Neural crest cell (in vitro differentiated cells): ENCODE data around the gene GAPDHS. TPM values are rescaled to one million over a fixed set of nuclear protein-coding genes. Genes with fewer than 3 reads are reported as not detected.

Experiments
- DNase-seq: peaks from one replicate; pipeline ENCODE4 v3.0.0; 2021; ENCODE audit warnings: low read depth, mixed read lengths, low spot score
- H3K27ac Mint-ChIP-seq: one replicate; pipeline ENCODE4 v1.8.0; 2021; ENCODE audit warnings: mild to moderate bottlenecking, mixed read lengths; ENCODE audit not compliant: unreplicated experiment
- H3K27me3 Mint-ChIP-seq: 2 replicates; pipeline ENCODE4 v1.8.0; 2021; ENCODE audit warnings: low read depth, mild to moderate bottlenecking, mixed read lengths
- H3K36me3 Mint-ChIP-seq: 2 replicates; pipeline ENCODE4 v1.8.0; 2021; ENCODE audit warnings: low read depth, mild to moderate bottlenecking, mixed read lengths
- H3K4me1 Mint-ChIP-seq: 2 replicates; pipeline ENCODE4 v1.8.0; 2021; ENCODE audit warnings: mixed read lengths
- H3K4me3 Mint-ChIP-seq: one replicate; pipeline ENCODE4 v1.8.0; 2021; ENCODE audit warnings: mild to moderate bottlenecking, mixed read lengths
- H3K9me3 Mint-ChIP-seq: 2 replicates; pipeline ENCODE4 v1.8.0; 2021; ENCODE audit warnings: mixed read lengths
- CTCF ChIP-seq: fragments of 200-600 bp; sonication (generic); conservative IDR thresholded peaks from 2 replicates; pipeline ENCODE4 v1.5.0; 2021; ENCODE audit warnings: antibody characterized with exemption, mild to moderate bottlenecking
- total RNA-seq: library from RNA; stranded (reverse); gene quantifications from 2 replicates; pipeline ENCODE4 v1.2.1, GENCODE V29; 2021

GAPDHS gene
- total RNA-seq, 1 donor from 2014 or later, result not detected

GRCh38 chr19:35552534-35553384 is 19.5 kb downstream of the GAPDHS start:
- TF ChIP-seq CTCF, result no peak
- peaks cover 37% of the 10 kb centered on the region for H3K27me3 Mint-ChIP-seq
- H3K36me3 Mint-ChIP-seq, result no peaks in the 10 kb centered on the region
- no peaks in the 10 kb centered on the region for H3K9me3 Mint-ChIP-seq
- H3K27ac Mint-ChIP-seq, result peak overlapping the region; percentile 27
- H3K4me3 Mint-ChIP-seq, result peak overlapping the region; percentile 16
- H3K4me1 Mint-ChIP-seq, result peaks cover 16% of the 10 kb centered on the region
- DNase-seq, result no peak

- no peak for DNase-seq
- no peak for TF ChIP-seq CTCF
- Mint-ChIP-seq H3K36me3 (no peaks in the 10 kb centered on the region), H3K4me1 (peaks cover 16% of the 10 kb centered on the region), H3K27me3 (peaks cover 42% of the 10 kb centered on the region), H3K9me3 (no peaks in the 10 kb centered on the region), H3K27ac (no peak overlapping the region), H3K4me3 (peak overlapping the region; percentile 16)
Measured at GRCh38 chr19:35553385-35554000, 20.2 kb downstream of the GAPDHS start.

- Mint-ChIP-seq H3K27ac (no peak overlapping the region), H3K4me3 (peak overlapping the region; percentile 10), H3K36me3 (no peaks in the 10 kb centered on the region), H3K27me3 (peaks cover 48% of the 10 kb centered on the region), H3K4me1 (peaks cover 14% of the 10 kb centered on the region), H3K9me3 (no peaks in the 10 kb centered on the region)
- no peak for TF ChIP-seq CTCF
- DNase-seq, result no peak
Measured at GRCh38 chr19:35554076-35554475, 20.8 kb downstream of the GAPDHS start.

GRCh38 chr19:35555301-35556005 is 22.2 kb downstream of the GAPDHS start:
- no peak for DNase-seq
- Mint-ChIP-seq H3K36me3 (no peaks in the 10 kb centered on the region), H3K4me3 (peak overlapping the region; percentile 56), H3K9me3 (no peaks in the 10 kb centered on the region), H3K4me1 (peaks cover 10% of the 10 kb centered on the region), H3K27me3 (peaks cover 61% of the 10 kb centered on the region), H3K27ac (no peak overlapping the region)
- TF ChIP-seq CTCF, result peak; percentile 38

DNA sequence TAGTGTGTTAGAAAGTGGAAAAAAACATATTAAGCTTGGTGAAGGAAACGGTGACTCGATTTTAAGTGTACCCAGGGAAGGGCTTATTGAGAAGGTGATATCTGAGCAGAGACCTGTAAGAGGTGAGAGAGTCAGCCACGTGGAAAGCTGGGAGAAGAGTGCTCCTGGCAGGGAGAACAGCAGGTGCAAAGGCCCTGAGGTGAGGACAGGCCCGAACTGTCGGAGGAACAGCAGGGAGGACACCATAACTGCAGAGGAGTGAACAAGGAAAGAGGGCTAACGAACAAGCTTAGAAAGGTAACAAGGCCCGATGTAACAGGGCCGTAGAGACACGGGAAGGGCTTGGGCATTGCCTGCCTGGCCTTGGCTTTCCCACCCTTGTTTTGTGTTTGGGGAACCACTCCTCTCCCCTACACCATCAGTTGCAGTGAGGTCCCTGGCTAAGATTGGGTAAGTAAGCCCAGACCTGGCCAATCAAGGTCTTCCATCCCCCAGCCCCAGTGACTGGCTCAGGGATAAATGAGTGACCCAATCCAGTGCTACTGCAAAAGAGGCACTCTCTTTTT is 22.9 kb downstream of the GAPDHS start:
- Mint-ChIP-seq H3K36me3 (no peaks in the 10 kb centered on the region), H3K4me3 (peak overlapping the region; percentile 56), H3K4me1 (peaks cover 10% of the 10 kb centered on the region), H3K27me3 (peaks cover 68% of the 10 kb centered on the region), H3K9me3 (no peaks in the 10 kb centered on the region), H3K27ac (no peak overlapping the region)
- TF ChIP-seq CTCF, result no peak
- no peak for DNase-seq
